Measurements from ENCODE around the gene PSAPL1.

PSAPL1 gene

DNA sequence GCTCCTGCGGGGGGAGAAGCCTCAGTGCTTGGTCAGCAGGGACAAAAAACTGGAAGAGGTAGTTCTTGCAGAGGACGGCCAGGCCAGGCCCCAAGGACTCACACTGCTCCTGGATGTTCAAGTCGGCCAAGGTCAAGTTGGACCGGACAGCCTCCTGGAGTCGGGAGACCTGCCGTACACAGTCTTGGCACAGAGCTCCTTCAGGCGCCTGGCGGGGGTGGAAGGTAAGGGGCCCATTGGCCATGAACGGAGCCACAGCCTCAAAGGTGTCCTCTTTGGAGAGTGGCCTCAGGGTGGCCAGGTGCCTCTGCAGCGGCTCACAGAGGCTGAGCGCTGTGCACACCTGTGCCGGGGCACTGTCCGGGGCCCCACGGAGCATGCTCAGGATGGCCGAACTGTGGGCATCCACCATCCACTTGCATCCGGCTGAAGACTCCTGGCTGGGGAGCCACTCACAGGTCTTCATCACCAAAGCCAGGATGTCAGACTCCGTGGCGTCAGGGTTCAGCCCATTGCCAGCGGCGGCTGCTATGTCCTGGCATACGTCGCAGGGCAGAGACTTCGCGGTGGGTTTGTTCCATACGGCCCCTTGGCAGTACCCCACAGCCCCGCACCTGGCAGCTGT, 477 bp downstream of the PSAPL1 start:
- no peak for DNase-seq (ENCODE audit: low read depth)
- TF ChIP-seq, protein P1, sequence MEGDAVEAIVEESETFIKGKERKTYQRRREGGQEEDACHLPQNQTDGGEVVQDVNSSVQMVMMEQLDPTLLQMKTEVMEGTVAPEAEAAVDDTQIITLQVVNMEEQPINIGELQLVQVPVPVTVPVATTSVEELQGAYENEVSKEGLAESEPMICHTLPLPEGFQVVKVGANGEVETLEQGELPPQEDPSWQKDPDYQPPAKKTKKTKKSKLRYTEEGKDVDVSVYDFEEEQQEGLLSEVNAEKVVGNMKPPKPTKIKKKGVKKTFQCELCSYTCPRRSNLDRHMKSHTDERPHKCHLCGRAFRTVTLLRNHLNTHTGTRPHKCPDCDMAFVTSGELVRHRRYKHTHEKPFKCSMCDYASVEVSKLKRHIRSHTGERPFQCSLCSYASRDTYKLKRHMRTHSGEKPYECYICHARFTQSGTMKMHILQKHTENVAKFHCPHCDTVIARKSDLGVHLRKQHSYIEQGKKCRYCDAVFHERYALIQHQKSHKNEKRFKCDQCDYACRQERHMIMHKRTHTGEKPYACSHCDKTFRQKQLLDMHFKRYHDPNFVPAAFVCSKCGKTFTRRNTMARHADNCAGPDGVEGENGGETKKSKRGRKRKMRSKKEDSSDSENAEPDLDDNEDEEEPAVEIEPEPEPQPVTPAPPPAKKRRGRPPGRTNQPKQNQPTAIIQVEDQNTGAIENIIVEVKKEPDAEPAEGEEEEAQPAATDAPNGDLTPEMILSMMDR (IDR thresholded peaks at IDR 0.05; ENCODE audit: control insufficient read depth, extremely low read depth, insufficient read depth) = no peak
- no peak overlapping the region for H3K4me3 ChIP-seq (ENCODE audit: low read depth, low read length)

DNA sequence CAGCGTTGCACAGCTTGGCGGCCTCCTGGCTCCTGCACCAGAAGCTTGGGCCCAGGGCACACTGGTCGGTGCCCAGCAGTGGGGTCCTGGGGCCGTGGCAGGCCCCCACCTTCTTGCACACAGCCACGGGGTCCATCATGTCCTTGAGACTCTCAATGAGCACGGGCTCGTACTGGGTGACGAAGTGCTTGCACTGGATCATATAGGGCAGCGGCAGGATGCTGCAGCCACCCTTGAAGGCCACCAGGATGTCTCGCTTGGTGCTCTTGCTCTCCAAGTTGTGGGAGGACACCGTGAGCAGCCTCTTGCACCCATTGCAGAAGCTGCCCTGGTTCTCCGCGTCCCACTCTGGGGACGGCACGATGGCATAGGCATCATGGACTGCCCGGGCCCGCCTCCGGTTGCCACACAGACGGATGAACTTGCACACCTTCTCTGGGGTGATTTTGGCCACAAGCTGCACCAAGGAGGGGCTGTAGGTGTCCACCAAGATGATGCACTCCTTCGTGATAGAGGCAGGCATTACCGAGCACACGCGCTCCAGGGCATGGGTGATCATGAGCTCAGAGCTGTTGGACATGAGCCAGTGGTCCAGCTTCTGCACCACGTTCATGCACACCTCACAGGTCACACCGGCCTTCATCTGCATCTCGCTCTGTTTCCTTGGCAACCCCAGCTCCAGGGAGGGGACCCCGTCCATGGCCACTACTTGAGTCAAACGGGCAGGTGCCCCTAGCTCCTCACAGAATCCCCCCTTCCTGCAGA, 1.2 kb downstream of the PSAPL1 start:
- TF ChIP-seq, protein P1 (IDR thresholded peaks at IDR 0.05; ENCODE audit: control insufficient read depth, extremely low read depth, insufficient read depth) = no peak
- no peak for DNase-seq (ENCODE audit: low read depth)
- no peak overlapping the region for H3K4me3 ChIP-seq (ENCODE audit: low read depth, low read length)

DNA sequence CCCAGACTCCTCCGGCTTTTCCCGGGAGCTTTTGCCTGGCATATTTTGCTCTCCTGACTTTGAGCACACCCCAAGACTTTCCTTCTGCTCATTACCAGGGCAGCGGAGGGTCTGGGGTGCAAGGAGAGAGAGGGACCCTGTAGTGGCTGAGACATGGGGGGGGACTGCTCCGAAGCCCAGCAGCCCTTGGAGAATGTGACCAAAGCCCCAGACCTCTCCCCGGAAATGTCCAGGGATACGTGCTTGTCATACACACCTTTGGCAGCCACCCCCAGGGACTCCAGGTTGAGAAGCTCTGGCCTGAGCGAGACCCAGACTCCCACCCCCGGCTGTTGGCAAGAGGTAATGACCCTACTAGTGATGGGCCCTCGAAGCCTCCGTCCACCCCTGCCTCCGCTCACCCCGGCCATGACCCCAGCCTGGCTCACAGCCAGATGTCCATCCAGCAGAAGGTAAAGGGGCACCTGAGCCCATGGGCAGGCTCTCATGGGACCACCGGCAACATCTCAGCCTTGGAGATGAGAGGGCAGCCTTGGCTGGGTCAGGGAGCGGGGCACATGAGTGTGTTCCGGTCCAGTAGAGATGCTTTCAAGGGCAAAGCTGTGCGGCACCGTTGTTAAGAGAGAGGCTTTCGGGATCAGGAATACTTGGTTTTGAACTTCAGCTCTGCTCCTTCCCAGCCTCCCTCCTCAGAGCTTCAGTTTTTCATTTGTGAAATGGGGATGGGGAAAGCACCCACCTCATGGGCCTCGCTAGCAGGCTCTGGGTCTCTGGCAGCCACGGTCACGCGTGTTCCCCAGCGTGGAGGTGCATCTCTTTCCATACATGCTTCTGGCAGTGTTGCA, 2.0 kb downstream of the PSAPL1 start:
- no peak overlapping the region for H3K4me3 ChIP-seq (ENCODE audit: low read depth, low read length)
- TF ChIP-seq, protein P1 (IDR thresholded peaks at IDR 0.05; ENCODE audit: control insufficient read depth, extremely low read depth, insufficient read depth) = no peak
- DNase-seq (ENCODE audit: low read depth) = no peak

DNA sequence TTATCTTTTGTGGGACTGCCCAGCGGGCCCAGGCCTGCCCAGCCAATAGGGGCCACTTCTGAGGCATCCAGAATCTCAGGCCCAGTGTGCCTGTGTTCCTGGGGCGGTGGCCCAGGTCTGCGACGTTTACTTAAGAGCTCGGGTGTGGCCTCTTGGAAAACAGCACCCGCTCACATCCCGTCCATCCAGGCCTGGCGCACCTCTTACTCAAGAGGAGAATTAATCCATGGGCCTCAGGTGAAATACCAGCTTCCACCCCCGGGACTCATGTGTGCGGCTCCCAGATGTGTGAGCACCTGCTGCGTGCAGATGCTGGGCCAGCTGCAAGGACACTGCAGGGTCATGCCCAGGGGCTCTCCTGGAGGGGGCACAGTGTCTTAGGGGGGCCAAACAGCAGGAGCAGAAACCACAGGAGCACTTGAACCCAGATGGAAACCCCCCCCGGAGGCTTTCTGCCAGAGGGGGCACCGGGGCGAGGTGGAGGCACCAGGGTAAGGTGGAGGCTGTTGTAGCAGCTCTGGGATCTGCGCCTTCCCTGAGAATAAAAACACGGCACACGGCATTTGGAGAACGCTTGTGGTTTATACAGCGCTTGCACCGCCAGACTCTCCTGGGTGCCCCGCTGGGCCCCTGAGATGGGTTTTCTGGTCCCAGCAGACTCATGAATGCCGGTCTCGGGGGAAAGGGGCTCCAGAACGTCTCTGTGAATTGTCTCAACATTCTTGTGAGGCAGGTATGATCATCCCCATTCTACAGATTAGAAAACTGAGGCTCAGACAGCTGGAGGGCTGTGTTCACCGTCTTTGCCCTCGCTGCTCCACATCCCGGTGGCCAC, 2.8 kb downstream of the PSAPL1 start:
- H3K4me3 ChIP-seq (ENCODE audit: low read depth, low read length) = no peak overlapping the region
- DNase-seq (ENCODE audit: low read depth) = no peak
- TF ChIP-seq, protein P1 (IDR thresholded peaks at IDR 0.05; ENCODE audit: control insufficient read depth, extremely low read depth, insufficient read depth) = no peak

DNA sequence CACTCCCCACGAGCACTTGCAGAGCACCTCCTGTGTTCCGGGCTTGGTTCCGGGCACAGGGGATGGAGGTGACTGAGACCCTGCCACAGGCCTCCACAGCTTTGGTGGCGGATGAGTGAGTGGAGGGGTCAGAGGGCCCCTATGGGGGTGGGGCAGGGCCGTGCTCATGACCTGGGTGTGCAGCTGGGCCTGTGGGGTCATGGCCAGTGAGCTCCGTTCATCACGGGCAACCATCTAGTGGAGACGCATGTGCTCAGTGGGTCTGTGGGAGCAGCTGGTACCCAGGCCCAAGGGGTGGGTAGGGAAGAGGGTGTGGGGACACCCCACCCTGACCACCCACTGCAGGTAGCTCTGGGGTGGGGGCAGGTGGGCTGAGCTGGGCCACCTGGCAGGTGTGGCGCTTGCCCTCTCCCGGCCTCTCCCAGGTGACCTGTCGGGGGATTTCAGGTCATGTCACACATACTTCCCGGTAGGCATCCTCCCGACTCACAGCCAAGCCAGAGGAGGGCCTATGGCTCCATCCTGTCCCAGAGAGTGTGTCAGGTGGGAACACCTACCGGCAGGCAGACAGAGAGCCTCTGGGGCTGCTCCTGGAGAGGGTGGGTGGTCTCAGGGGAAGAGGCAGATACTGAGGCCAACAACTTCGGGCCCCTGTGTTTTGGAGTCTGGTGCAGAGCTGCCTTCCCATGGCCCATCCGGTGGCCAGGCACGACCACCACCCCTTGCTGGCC, 3.6 kb downstream of the PSAPL1 start:
- no peak for DNase-seq (ENCODE audit: low read depth)
- TF ChIP-seq, protein P1 (IDR thresholded peaks at IDR 0.05; ENCODE audit: control insufficient read depth, extremely low read depth, insufficient read depth) = no peak
- no peak overlapping the region for H3K4me3 ChIP-seq (ENCODE audit: low read depth, low read length)

Data from LNCaP clone FGC (cell line).